ENCODE measurements around the gene MAT1A.

DNA sequence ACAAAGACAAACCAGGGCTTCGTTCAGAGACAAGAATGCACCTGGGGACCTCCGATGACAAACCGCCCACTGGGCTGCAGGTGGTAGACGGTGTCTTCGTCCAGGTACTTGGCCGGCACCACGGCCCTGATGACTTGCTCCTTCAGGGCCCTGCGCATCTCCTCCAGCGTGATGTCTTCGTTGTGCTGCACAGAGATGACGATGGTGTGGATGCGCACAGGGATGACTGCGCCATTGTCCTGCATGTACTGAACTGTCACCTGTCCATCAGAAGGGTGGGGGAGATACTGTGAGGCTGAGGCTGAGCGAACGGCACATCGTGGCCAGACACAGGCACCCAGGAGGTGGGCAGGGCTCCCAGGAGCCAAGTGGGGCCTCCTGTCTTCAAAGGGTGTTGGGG lies 13.1 kb downstream of the MAT1A start:
- TF ChIP-seq, protein P1, sequence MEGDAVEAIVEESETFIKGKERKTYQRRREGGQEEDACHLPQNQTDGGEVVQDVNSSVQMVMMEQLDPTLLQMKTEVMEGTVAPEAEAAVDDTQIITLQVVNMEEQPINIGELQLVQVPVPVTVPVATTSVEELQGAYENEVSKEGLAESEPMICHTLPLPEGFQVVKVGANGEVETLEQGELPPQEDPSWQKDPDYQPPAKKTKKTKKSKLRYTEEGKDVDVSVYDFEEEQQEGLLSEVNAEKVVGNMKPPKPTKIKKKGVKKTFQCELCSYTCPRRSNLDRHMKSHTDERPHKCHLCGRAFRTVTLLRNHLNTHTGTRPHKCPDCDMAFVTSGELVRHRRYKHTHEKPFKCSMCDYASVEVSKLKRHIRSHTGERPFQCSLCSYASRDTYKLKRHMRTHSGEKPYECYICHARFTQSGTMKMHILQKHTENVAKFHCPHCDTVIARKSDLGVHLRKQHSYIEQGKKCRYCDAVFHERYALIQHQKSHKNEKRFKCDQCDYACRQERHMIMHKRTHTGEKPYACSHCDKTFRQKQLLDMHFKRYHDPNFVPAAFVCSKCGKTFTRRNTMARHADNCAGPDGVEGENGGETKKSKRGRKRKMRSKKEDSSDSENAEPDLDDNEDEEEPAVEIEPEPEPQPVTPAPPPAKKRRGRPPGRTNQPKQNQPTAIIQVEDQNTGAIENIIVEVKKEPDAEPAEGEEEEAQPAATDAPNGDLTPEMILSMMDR (IDR thresholded peaks at IDR 0.05): no peak
- no peak for TF ChIP-seq POLR2A (IDR thresholded peaks at IDR 0.05)
